HEK293 (cell line): ENCODE results near the gene NT5C1B.

Source experiments
- KLF1 ChIP-seq: fragments of 450-650 bp; formaldehyde crosslinking; IDR thresholded peaks from 2 replicates; pipeline ENCODE4 v1.5.1; 2016; ENCODE audit warnings: missing biosample characterization, missing genetic modification characterization
- RBAK ChIP-seq: fragments of 450-650 bp; formaldehyde crosslinking; IDR thresholded peaks from 2 replicates; pipeline ENCODE4 v1.5.1; 2016; ENCODE audit warnings: missing biosample characterization, missing genetic modification characterization
- ZBTB8A ChIP-seq: fragments of 450-650 bp; formaldehyde crosslinking; IDR thresholded peaks from 2 replicates; pipeline ENCODE4 v1.5.1; 2016; ENCODE audit warnings: missing biosample characterization, missing genetic modification characterization
- ZNF132 ChIP-seq: fragments of 450-650 bp; formaldehyde crosslinking; IDR thresholded peaks from 2 replicates; pipeline ENCODE4 v1.5.1; 2017; ENCODE audit warnings: missing biosample characterization, missing genetic modification characterization, borderline replicate concordance
- ZNF174 ChIP-seq: fragments of 450-650 bp; formaldehyde crosslinking; IDR thresholded peaks from 2 replicates; pipeline ENCODE4 v1.5.0; 2017; ENCODE audit warnings: missing biosample characterization, mild to moderate bottlenecking, missing genetic modification characterization
- ZNF776 ChIP-seq: fragments of 450-650 bp; formaldehyde crosslinking; IDR thresholded peaks from 2 replicates; pipeline ENCODE4 v1.5.0; 2017; ENCODE audit warnings: missing biosample characterization, missing genetic modification characterization, borderline replicate concordance
- TF ChIP-seq, protein P1 (sequence below): fragments of 450-650 bp; formaldehyde crosslinking; IDR thresholded peaks from 2 replicates; pipeline ENCODE4 v1.5.1; 2017; ENCODE audit warnings: missing biosample characterization, missing genetic modification characterization
- TF ChIP-seq, protein P2 (sequence below): fragments of 450-650 bp; formaldehyde crosslinking; IDR thresholded peaks from 2 replicates; pipeline ENCODE4 v1.5.1; 2016; ENCODE audit warnings: missing biosample characterization, missing genetic modification characterization
- TF ChIP-seq, protein P3 (sequence below): fragments of 450-650 bp; formaldehyde crosslinking; IDR thresholded peaks from 2 replicates; pipeline ENCODE4 v1.5.1; 2016; ENCODE audit warnings: missing biosample characterization, missing genetic modification characterization

GRCh38 chr2:18560797-18561085, 28.6 kb downstream of the NT5C1B start:
- no peak for TF ChIP-seq ZNF776 (tag by site-specific recombination)
- TF ChIP-seq, protein P1, sequence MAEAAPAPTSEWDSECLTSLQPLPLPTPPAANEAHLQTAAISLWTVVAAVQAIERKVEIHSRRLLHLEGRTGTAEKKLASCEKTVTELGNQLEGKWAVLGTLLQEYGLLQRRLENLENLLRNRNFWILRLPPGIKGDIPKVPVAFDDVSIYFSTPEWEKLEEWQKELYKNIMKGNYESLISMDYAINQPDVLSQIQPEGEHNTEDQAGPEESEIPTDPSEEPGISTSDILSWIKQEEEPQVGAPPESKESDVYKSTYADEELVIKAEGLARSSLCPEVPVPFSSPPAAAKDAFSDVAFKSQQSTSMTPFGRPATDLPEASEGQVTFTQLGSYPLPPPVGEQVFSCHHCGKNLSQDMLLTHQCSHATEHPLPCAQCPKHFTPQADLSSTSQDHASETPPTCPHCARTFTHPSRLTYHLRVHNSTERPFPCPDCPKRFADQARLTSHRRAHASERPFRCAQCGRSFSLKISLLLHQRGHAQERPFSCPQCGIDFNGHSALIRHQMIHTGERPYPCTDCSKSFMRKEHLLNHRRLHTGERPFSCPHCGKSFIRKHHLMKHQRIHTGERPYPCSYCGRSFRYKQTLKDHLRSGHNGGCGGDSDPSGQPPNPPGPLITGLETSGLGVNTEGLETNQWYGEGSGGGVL (tag by site-specific recombination): no peak
- TF ChIP-seq, protein P2, sequence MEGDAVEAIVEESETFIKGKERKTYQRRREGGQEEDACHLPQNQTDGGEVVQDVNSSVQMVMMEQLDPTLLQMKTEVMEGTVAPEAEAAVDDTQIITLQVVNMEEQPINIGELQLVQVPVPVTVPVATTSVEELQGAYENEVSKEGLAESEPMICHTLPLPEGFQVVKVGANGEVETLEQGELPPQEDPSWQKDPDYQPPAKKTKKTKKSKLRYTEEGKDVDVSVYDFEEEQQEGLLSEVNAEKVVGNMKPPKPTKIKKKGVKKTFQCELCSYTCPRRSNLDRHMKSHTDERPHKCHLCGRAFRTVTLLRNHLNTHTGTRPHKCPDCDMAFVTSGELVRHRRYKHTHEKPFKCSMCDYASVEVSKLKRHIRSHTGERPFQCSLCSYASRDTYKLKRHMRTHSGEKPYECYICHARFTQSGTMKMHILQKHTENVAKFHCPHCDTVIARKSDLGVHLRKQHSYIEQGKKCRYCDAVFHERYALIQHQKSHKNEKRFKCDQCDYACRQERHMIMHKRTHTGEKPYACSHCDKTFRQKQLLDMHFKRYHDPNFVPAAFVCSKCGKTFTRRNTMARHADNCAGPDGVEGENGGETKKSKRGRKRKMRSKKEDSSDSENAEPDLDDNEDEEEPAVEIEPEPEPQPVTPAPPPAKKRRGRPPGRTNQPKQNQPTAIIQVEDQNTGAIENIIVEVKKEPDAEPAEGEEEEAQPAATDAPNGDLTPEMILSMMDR (tag by site-specific recombination): no peak
- TF ChIP-seq KLF1: no peak
- no peak for TF ChIP-seq RBAK (tag by site-specific recombination)
- no peak for TF ChIP-seq ZBTB8A (tag by site-specific recombination)
- no peak for TF ChIP-seq ZNF174 (tag by site-specific recombination)
- TF ChIP-seq, protein P3, sequence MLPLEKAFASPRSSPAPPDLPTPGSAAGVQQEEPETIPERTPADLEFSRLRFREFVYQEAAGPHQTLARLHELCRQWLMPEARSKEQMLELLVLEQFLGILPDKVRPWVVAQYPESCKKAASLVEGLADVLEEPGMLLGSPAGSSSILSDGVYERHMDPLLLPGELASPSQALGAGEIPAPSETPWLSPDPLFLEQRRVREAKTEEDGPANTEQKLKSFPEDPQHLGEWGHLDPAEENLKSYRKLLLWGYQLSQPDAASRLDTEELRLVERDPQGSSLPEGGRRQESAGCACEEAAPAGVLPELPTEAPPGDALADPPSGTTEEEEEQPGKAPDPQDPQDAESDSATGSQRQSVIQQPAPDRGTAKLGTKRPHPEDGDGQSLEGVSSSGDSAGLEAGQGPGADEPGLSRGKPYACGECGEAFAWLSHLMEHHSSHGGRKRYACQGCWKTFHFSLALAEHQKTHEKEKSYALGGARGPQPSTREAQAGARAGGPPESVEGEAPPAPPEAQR (tag by site-specific recombination): no peak
- no peak for TF ChIP-seq ZNF132
